Aortic smooth muscle cell (primary cell): Measurements from ENCODE around the gene CACNA1C. TPM values are rescaled to one million over a fixed set of nuclear protein-coding genes. Genes with fewer than 3 reads are reported as not detected.

Experiments
- total RNA-seq: library from RNA; depleted of rRNA; stranded (reverse); fragments of >200 nt; gene quantifications from 2 replicates; pipeline ENCODE4 v1.2.3, GENCODE V29; 2014

Gene CACNA1C
- total RNA-seq: 5.8 and 13.9 TPM in 2 replicates

DNA sequence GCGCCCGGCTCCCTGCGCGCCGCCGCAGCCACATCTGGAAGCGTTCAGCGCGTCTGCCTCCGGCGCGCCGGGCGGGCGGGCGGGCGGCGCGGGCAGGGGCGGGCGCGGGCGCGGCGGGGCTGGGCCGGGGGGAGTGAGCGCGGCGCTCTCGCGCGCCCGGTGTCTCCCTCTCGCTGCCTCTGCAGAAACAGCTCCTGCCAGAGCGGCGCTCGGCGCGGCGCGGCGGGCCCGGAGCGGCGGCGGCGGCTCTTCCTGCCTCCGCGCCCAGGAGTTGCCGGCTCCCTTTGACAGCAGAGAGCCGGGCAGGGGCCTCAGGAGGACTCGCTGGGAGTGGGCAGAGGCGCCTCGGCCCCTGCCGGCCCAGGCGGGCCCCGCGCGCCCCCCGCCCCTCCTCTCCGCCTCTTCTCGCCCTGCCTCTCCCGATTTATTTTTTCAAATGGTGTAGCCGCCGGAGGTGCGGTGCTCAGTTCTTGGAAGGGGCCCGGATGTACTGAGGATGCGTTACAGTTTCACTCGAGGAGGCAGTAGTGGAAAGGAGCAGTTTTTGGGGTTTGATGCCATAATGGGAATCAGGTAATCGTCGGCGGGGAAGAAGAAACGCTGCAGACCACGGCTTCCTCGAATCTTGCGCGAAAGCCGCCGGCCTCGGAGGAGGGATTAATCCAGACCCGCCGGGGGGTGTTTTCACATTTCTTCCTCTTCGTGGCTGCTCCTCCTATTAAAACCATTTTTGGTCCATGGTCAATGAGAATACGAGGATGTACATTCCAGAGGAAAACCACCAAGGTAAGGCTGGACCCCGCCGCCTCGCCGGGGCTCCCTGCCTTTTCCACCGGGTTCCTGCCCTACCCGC is at the start of gene CACNA1C:
CACNA1C (plus strand) TSS at position 162 of the 853 bp plus-strand sequence; CDS start at position 738, 576 bp downstream.

DNA sequence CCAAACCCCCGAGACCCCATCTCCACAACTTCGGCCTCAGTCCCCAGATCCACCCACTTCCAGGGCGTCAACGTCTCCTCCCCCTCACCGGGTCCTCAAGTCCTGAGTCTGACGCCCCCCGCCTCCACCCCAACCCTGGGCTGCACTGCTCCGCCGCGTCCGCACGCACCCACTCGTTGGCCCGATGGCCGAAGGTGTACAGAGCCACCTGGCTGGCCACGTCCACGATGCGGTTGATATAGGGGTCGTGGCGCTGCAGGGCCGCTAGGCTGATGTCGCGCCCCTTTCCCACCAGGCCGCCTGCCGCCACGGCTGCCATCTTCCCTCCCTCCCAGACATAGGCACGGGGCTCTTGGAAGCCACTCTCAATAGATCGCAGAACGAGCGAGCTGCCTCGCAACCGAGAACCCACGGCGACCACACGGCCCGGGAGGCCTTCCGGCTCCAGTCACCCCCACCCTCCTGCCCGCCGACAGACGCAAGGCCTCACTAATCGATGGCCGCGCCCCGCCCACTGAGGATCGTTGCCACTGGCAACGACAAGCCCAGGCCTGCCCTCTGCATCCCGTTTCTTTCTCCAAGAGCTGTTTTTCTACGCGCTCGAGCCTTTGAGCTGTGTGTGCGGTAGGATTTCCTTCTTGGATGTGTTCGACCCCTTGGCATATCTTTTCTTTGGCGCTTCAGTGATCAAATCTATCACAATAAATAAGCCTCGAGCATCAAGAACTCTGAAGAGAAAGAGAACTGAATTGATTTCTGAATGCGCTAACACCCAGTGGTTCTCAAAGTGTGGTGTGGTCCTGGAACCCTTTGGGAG is 48.5 kb upstream of the CACNA1C start, which contains the start of gene DCP1B:
DCP1B (minus strand) TSS at position 345 of the 817 bp plus-strand sequence; CDS start at position 319, 26 bp downstream.

Other genes with a start within 250 kb of the CACNA1C start
- not detected in 2 replicates for gene LRTM2, start 232.4 kb upstream of the CACNA1C start, total RNA-seq
- 0.06 and 0.13 TPM in 2 replicates for gene CACNA2D4, start 134.3 kb upstream of the CACNA1C start, total RNA-seq
- 4.9 and 6.2 TPM in 2 replicates for gene DCP1B, start 48.5 kb upstream of the CACNA1C start, total RNA-seq